Measurements from ENCODE around the gene FBXO34.
"Not testable (repeated sequence)": the region's sequence is repeated elsewhere in the genome, so short reads cannot be mapped to it uniquely, and the experiment has no call there.

The FBXO34 gene

GRCh38 chr14:55309154-55309553 is 37.9 kb downstream of the FBXO34 start:
- no peak for DNase-seq (ENCODE audit: low read depth, low spot score)

- no peak for DNase-seq (ENCODE audit: low read depth, low spot score)
Measured at GRCh38 chr14:55309761-55310365, 38.6 kb downstream of the FBXO34 start.

- not testable (repeated sequence) for DNase-seq (ENCODE audit: low read depth, low spot score)
Measured at GRCh38 chr14:55312379-55313030, 41.3 kb downstream of the FBXO34 start.

GRCh38 chr14:55313480-55313879 is 42.3 kb downstream of the FBXO34 start:
- no peak for DNase-seq (ENCODE audit: low read depth, low spot score)

- DNase-seq (ENCODE audit: low read depth, low spot score), result no peak
Measured at GRCh38 chr14:55314449-55314848, 43.2 kb downstream of the FBXO34 start.

- no peak for DNase-seq (ENCODE audit: low read depth, low spot score)
Measured at GRCh38 chr14:55316564-55316963, 45.3 kb downstream of the FBXO34 start.

- no peak for DNase-seq (ENCODE audit: low read depth, low spot score)
Measured at GRCh38 chr14:55317542-55318306, 46.5 kb downstream of the FBXO34 start.

GRCh38 chr14:55318694-55319093 is 47.5 kb downstream of the FBXO34 start:
- no peak for DNase-seq (ENCODE audit: low read depth, low spot score)

- DNase-seq (ENCODE audit: low read depth, low spot score), result no peak
Measured at GRCh38 chr14:55323910-55324309, 52.7 kb downstream of the FBXO34 start.

GRCh38 chr14:55324812-55325211 is 53.6 kb downstream of the FBXO34 start:
- DNase-seq (ENCODE audit: low read depth, low spot score), result no peak

GRCh38 chr14:55327179-55327578 is 56.0 kb downstream of the FBXO34 start:
- no peak for DNase-seq (ENCODE audit: low read depth, low spot score)

- no peak for DNase-seq (ENCODE audit: low read depth, low spot score)
Measured at GRCh38 chr14:55328317-55328716, 57.1 kb downstream of the FBXO34 start.

GRCh38 chr14:55329999-55330710 is 58.9 kb downstream of the FBXO34 start:
- no peak for DNase-seq (ENCODE audit: low read depth, low spot score)

GRCh38 chr14:55332654-55333570 is 61.7 kb downstream of the FBXO34 start:
- no peak for DNase-seq (ENCODE audit: low read depth, low spot score)

GRCh38 chr14:55333711-55334485 is 62.7 kb downstream of the FBXO34 start:
- no peak for DNase-seq (ENCODE audit: low read depth, low spot score)

- DNase-seq (ENCODE audit: low read depth, low spot score), result no peak
Measured at GRCh38 chr14:55336162-55336561, 64.9 kb downstream of the FBXO34 start.

GRCh38 chr14:55336691-55337090 is 65.5 kb downstream of the FBXO34 start:
- no peak for DNase-seq (ENCODE audit: low read depth, low spot score)

GRCh38 chr14:55339770-55340169 is 68.5 kb downstream of the FBXO34 start:
- DNase-seq (ENCODE audit: low read depth, low spot score), result no peak

- no peak for DNase-seq (ENCODE audit: low read depth, low spot score)
Measured at GRCh38 chr14:55340482-55340881, 69.3 kb downstream of the FBXO34 start.

GRCh38 chr14:55341781-55342180 is 70.6 kb downstream of the FBXO34 start:
- DNase-seq (ENCODE audit: low read depth, low spot score), result no peak
